IPS DF 4.7 (cell line): Measurements from ENCODE around the gene ZNF208.
"Not testable (repeated sequence)": the region's sequence is repeated elsewhere in the genome, so short reads cannot be mapped to it uniquely, and the experiment has no call there.

ENCODE experiments used
- DNase-seq: peaks from one replicate; pipeline ENCODE4 v3.0.0-alpha.2; 2013; ENCODE audit warnings: low spot score; ENCODE audit errors: extremely low read depth

Gene ZNF208

GRCh38 chr19:21885516-21885915 is 125.2 kb downstream of the ZNF208 start:
- DNase-seq: not testable (repeated sequence)

DNA sequence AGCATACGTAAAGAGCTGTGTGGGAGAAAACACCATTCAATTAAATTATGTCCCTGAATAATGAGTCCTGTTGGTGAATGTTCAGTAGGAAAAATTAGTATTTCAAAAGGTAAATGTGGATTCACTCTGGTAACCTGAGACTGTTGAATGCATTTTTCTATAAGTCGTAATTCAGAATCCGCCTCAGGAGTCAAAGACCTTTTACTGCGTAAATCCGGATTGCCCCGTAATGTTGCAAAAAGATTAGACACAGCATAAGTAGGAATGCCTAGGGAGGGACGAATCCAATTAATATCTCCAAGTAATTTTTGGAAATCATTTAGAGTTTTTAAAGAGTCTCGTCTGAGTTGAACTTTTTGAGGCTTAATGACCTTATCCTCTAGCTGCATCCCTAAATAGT is 126.0 kb downstream of the ZNF208 start:
- DNase-seq: not testable (repeated sequence)

- no peak for DNase-seq
These were observed 127.2 kb downstream of the ZNF208 start for GRCh38 chr19:21883516-21883915.
